Stimulated activated CD8-positive, alpha-beta memory T cell treated with anti-CD3 and anti-CD28 coated beads, Interleukin-12 subunit alpha, Interleukin-12 subunit beta, amount 100 ng/mL, for 1 hour (primary cell): ENCODE results near the gene CDC42EP5.
"Not testable (repeated sequence)": the region's sequence is repeated elsewhere in the genome, so short reads cannot be mapped to it uniquely, and the experiment has no call there.

ENCODE experiments used
- DNase-seq: peaks from one replicate; pipeline ENCODE4 v3.0.0-alpha.2; 2020; ENCODE audit warnings: low read depth

CDC42EP5 gene

GRCh38 chr19:54448774-54449700 is 24.1 kb downstream of the CDC42EP5 start, which contains the start of gene LENG8:
Gene LENG8, plus strand, starts transcription at chr19:54449199. Its CDS starts 2,146 bp downstream, at chr19:54451345.
- DNase-seq = peak; percentile 95

GRCh38 chr19:54448040-54448773 is 24.9 kb downstream of the CDC42EP5 start:
- DNase-seq = peak; percentile 11

GRCh38 chr19:54446349-54446748 is 26.7 kb downstream of the CDC42EP5 start:
- DNase-seq = not testable (repeated sequence)

- no peak for DNase-seq
Measured at GRCh38 chr19:54444737-54445136, 28.4 kb downstream of the CDC42EP5 start.

GRCh38 chr19:54440641-54441040 is 32.5 kb downstream of the CDC42EP5 start:
- no peak for DNase-seq

GRCh38 chr19:54439174-54439851 is 33.8 kb downstream of the CDC42EP5 start:
- no peak for DNase-seq

- DNase-seq = no peak
Measured at GRCh38 chr19:54436628-54437252, 36.4 kb downstream of the CDC42EP5 start.

- DNase-seq = no peak
Measured at GRCh38 chr19:54436031-54436523, 37.0 kb downstream of the CDC42EP5 start.

GRCh38 chr19:54435551-54436016 is 37.5 kb downstream of the CDC42EP5 start:
- DNase-seq = no peak

GRCh38 chr19:54434873-54435214 is 38.3 kb downstream of the CDC42EP5 start:
- no peak for DNase-seq

- DNase-seq = no peak
Measured at GRCh38 chr19:54434112-54434872, 38.8 kb downstream of the CDC42EP5 start.

- no peak for DNase-seq
Measured at GRCh38 chr19:54433697-54434096, 39.4 kb downstream of the CDC42EP5 start.

- DNase-seq = no peak
Measured at GRCh38 chr19:54432144-54432738, 40.9 kb downstream of the CDC42EP5 start.

GRCh38 chr19:54431255-54431838 is 41.7 kb downstream of the CDC42EP5 start:
- DNase-seq = no peak

GRCh38 chr19:54430306-54431254 is 42.5 kb downstream of the CDC42EP5 start:
- DNase-seq = peak; percentile 10

- no peak for DNase-seq
Measured at GRCh38 chr19:54429545-54430227, 43.4 kb downstream of the CDC42EP5 start.

GRCh38 chr19:54429176-54429495 is 44.0 kb downstream of the CDC42EP5 start:
- DNase-seq = no peak
